SK-N-MC (cell line): ENCODE data around the gene TRANK1.

Experiments used
- DNase-seq: peaks from one replicate; pipeline ENCODE4 v3.0.0-alpha.2; 2011; ENCODE audit warnings: low read depth, low spot score
- H3K27ac ChIP-seq: fragments of 200-600 bp; sonication (generic); 2 replicates; pipeline ENCODE4 v1.5.1; 2016; ENCODE audit warnings: mixed run types
- H3K36me3 ChIP-seq: fragments of 200-600 bp; sonication (generic); 2 replicates; pipeline ENCODE4 v1.6.1; 2017; ENCODE audit warnings: antibody characterized with exemption, low read length, mixed read lengths; ENCODE audit not compliant: insufficient read depth
- H3K4me3 ChIP-seq: fragments of 200-600 bp; sonication (generic); 2 replicates; pipeline ENCODE4 v1.5.1; 2016
- H3K9ac ChIP-seq: fragments of 200-600 bp; sonication (generic); 2 replicates; pipeline ENCODE4 v1.8.0; 2017; ENCODE audit warnings: mixed run types, mixed read lengths; ENCODE audit not compliant: insufficient read length
- H3K9me3 ChIP-seq: fragments of 200-600 bp; sonication (generic); 2 replicates; pipeline ENCODE4 v1.6.1; 2017; ENCODE audit warnings: low read depth, mild to moderate bottlenecking, antibody characterized with exemption, low read length, moderate library complexity, mixed read lengths
- EZH2 ChIP-seq: fragments of 200-600 bp; sonication (generic); IDR thresholded peaks from one replicate; pipeline ENCODE4 v1.6.1; 2017; ENCODE audit warnings: antibody characterized with exemption
- FOXP2 ChIP-seq: optimal IDR thresholded peaks from 2 replicates; pipeline ENCODE3; 2011; ENCODE audit warnings: mild to moderate bottlenecking, moderate library complexity; ENCODE audit not compliant: insufficient read depth; ENCODE audit errors: extremely low read length, control extremely low read depth
- POLR2AphosphoS5 ChIP-seq: IDR thresholded peaks from 2 replicates; pipeline ENCODE4 v1.6.1; 2012; ENCODE audit warnings: mild to moderate bottlenecking, low read depth, low read length, borderline replicate concordance

TRANK1 gene

DNA sequence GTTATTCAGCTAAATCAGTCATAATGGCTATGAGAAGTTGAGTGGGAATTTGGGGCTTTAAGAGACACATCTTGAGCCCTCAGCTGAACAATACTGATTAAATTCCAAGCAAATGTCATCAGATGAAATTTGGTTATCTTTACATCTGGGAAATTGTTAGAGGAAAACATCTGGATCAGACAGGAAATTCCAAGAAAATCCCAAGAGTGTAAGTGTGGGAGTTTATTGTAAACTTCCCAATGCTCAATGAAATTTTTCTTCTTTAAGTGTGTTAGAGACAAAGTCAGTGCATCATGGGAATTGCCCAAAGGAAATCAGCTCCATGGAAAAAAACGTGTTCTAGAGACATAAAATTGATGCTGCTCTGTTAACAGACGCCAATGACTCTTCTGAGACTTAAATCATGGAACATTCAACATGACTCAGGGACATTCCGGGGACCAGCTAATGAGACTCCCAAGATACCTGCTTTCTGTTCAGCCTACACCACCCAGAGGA is 160.7 kb downstream of the TRANK1 start:
- TF ChIP-seq POLR2AphosphoS5 (no peak), FOXP2 (no peak), EZH2 (no peak)
- no peaks in the 10 kb centered on the region for H3K9me3 ChIP-seq
- peak overlapping the region; percentile 62; the same call in 1 of the 2 replicates for H3K27ac ChIP-seq
- DNase-seq: peak; percentile 22
- no peaks in the 10 kb centered on the region for H3K36me3 ChIP-seq
- H3K4me3 ChIP-seq: no peak overlapping the region
- no peak overlapping the region for H3K9ac ChIP-seq

DNA sequence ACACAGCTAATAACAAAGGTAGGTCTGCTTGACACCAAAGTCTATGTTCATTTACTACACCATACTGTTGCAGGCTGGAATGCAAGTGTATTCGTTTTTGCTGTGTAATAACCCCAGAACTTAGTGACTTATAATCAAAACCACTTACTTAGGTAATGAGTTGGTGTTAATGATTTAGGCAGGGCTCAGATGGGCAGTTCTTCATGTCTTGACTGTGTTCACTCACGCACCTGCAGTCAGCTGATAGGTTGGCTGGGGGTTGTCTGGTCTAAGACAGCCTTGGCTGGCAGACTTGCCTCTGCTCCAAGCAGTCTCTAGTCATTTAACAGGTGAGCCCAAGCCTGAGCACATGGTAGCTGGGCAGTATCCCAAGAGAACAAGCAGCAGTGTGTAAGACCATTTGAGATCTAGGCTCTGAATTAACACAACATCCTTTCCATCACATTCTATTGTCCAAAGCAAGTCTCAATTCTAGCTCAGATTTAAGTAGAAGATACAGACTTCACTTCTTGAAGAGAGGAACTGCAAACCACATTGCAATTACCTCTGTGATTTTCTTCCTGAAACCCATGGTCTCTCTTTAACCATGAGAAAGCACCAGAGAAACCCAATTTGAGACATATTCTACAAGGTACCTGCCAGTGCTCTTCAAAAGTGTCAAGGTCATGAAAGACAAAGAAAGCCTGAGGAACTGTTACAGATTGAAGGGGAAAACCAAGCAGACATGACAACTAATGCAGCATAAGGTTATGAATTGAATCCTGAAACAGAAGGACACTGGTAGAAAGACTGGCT is 167.2 kb downstream of the TRANK1 start:
- no peak for DNase-seq
- Histone ChIP-seq H3K4me3 (no peak overlapping the region), H3K27ac (no peak overlapping the region), H3K36me3 (no peaks in the 10 kb centered on the region), H3K9ac (no peak overlapping the region), H3K9me3 (no peaks in the 10 kb centered on the region)
- no peak for TF ChIP-seq FOXP2
- no peak for TF ChIP-seq EZH2
- TF ChIP-seq POLR2AphosphoS5: no peak
